ENCODE data around the gene CIITA.

DNA sequence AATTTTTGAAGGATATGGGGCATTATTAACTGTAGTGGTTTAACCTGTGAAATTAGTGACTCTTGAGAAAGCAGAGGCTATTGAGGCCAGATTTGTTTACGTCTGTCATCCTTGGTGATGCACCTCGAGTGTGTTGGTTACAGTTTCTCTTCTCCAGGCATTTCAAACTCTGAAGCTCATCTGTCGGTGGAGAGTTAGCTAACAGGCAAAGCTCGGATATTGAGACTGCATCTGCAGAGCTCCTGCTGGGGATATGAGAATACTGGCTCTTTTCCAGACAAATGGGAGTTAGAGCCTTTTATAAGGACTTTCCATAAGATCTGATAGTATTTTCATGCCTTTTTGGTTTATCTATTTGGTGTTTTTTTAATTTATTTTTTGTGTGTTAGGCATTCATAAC, 74.0 kb downstream of the CIITA start:
- TF ChIP-seq, protein P1, sequence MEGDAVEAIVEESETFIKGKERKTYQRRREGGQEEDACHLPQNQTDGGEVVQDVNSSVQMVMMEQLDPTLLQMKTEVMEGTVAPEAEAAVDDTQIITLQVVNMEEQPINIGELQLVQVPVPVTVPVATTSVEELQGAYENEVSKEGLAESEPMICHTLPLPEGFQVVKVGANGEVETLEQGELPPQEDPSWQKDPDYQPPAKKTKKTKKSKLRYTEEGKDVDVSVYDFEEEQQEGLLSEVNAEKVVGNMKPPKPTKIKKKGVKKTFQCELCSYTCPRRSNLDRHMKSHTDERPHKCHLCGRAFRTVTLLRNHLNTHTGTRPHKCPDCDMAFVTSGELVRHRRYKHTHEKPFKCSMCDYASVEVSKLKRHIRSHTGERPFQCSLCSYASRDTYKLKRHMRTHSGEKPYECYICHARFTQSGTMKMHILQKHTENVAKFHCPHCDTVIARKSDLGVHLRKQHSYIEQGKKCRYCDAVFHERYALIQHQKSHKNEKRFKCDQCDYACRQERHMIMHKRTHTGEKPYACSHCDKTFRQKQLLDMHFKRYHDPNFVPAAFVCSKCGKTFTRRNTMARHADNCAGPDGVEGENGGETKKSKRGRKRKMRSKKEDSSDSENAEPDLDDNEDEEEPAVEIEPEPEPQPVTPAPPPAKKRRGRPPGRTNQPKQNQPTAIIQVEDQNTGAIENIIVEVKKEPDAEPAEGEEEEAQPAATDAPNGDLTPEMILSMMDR (IDR thresholded peaks at IDR 0.05; ENCODE audit: insufficient read depth, low read length, poor library complexity, severe bottlenecking), result no peak
- no peak for TF ChIP-seq EZH2phosphoT487 (conservative IDR thresholded peaks at IDR 0.05; ENCODE audit: low read length)

Data from SU-DHL-6 (cell line).